Measurements from ENCODE around the gene PPP5C.
"Not testable (repeated sequence)": the region's sequence is repeated elsewhere in the genome, so short reads cannot be mapped to it uniquely, and the experiment has no call there.

Gene PPP5C

DNA sequence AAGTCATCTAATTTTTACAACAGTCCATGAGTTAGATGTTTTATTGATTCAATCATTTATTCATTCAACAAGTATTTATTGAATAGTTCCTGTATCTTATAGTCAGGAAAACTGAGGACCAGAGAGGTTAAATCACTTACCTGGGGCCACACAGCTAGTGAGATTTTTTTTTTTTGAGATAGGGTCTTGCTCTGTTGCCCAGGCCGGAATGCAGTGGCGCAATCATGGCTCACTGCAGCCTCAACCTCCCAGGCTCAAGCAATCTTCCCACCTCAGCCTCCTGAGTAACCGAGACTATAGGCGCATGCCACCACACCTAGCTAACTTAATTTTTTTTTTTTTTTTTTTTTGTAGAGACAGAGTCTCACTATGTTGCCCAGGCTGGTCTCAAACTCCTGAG, 88.8 kb downstream of the PPP5C start:
- DNase-seq (ENCODE audit: low spot score): not testable (repeated sequence)

Measured in left forelimb (tissue), 1 donor.